HUES6 (cell line): ENCODE measurements around the gene WASHC4.
A peak's percentile ranks its signal among the peaks of the same experiment; 100 is the strongest.
"Not testable (repeated sequence)": the region's sequence is repeated elsewhere in the genome, so short reads cannot be mapped to it uniquely, and the experiment has no call there.

ENCODE experiments used
- H3K27ac ChIP-seq: 2 replicates; pipeline ENCODE4 v1.7.0; 2013; ENCODE audit warnings: low read depth, mild to moderate bottlenecking, low read length, inconsistent platforms
- H3K27me3 ChIP-seq: 2 replicates; pipeline ENCODE4 v1.6.1; 2013; ENCODE audit warnings: low read length; ENCODE audit not compliant: control insufficient read depth, insufficient read depth
- H3K36me3 ChIP-seq: 2 replicates; pipeline ENCODE4 v1.6.1; 2013; ENCODE audit warnings: low read length; ENCODE audit not compliant: control insufficient read depth, insufficient read depth
- H3K4me1 ChIP-seq: 2 replicates; pipeline ENCODE4 v1.6.1; 2013; ENCODE audit warnings: low read length; ENCODE audit not compliant: control insufficient read depth, insufficient read depth
- H3K4me3 ChIP-seq: 2 replicates; pipeline ENCODE4 v1.5.1; 2013; ENCODE audit warnings: low read depth, low read length
- H3K9ac ChIP-seq: one replicate; pipeline ENCODE4 v1.6.1; 2013; ENCODE audit warnings: mild to moderate bottlenecking, low read length
- H3K9me3 ChIP-seq: 2 replicates; pipeline ENCODE4 v1.6.1; 2013; ENCODE audit warnings: low read depth, low read length; ENCODE audit not compliant: control insufficient read depth, insufficient read depth

WASHC4 gene

GRCh38 chr12:105095338-105095737 lies 12.2 kb upstream of the WASHC4 start:
- H3K36me3 ChIP-seq, H3K27me3 ChIP-seq: not testable (repeated sequence)

DNA sequence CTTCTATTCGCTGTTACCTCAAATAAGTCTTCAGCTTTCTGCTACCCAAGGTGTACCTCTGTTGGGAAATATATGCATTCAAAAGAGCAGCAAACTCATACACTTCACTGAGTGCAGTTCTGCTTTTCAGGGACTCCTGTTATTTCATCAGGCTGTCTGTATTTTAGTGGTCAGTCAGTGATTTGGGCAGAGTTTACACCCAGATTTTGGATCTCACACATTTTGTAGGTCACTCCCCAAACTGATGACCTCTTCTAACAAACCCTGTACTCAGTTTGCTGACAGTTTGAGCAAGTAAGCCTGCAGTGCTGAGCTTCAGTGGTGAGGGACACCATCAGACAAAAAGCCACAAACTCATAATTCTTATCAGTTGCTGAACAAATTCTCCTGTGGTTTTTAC lies 8.2 kb upstream of the WASHC4 start:
- Histone ChIP-seq H3K36me3 (no peaks in the 10 kb centered on the region), H3K27ac (no peak overlapping the region), H3K9me3 (peaks cover 25% of the 10 kb centered on the region), H3K27me3 (no peaks in the 10 kb centered on the region), H3K4me1 (0 out of 2 replicates have a peak, but pooled peaks cover 7% of the 10 kb centered on the region), H3K9ac (no peak overlapping the region), H3K4me3 (no peak overlapping the region)

More at GRCh38 chr12:105095338-105095737, 12.2 kb upstream of the WASHC4 start:
- not testable (repeated sequence) for H3K4me3 ChIP-seq, H3K9ac ChIP-seq, H3K27ac ChIP-seq
- peaks cover 23% of the 10 kb centered on the region for H3K4me1 ChIP-seq
- peaks cover 33% of the 10 kb centered on the region for H3K9me3 ChIP-seq

GRCh38 chr12:105100207-105100985 lies 7.1 kb upstream of the WASHC4 start:
- Histone ChIP-seq H3K9me3 (peaks cover 20% of the 10 kb centered on the region), H3K27ac (no peak overlapping the region), H3K9ac (no peak overlapping the region)

DNA sequence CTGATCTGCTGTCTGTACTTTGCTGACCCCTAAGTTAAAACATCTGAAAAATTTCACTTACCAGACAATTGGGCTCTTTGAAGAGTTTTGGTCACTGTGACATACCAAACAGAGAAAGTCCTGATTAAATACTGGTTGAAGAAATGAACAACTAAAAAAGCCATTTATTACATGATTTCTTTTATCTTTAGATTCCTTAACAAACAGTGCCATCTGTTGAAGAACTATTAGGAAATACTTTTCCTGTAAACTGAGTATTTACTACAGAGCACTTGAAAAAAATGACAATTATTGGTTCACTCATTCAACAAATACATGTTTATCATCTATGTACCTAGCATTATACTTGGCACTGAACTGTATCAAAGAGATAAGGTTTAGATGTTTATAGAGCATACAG lies 6.5 kb upstream of the WASHC4 start:
- Histone ChIP-seq H3K36me3 (no peaks in the 10 kb centered on the region), H3K4me1 (0 out of 2 replicates have a peak, but pooled peaks cover 7% of the 10 kb centered on the region), H3K9ac (no peak overlapping the region), H3K9me3 (peaks cover 16% of the 10 kb centered on the region), H3K27me3 (no peaks in the 10 kb centered on the region), H3K27ac (no peak overlapping the region), H3K4me3 (no peak overlapping the region)

More at GRCh38 chr12:105100207-105100985, 7.1 kb upstream of the WASHC4 start:
- H3K4me3 ChIP-seq: no peak overlapping the region
- 0 out of 2 replicates have a peak, but pooled peaks cover 7% of the 10 kb centered on the region for H3K4me1 ChIP-seq
- H3K36me3 ChIP-seq: no peaks in the 10 kb centered on the region
- H3K27me3 ChIP-seq: no peaks in the 10 kb centered on the region

DNA sequence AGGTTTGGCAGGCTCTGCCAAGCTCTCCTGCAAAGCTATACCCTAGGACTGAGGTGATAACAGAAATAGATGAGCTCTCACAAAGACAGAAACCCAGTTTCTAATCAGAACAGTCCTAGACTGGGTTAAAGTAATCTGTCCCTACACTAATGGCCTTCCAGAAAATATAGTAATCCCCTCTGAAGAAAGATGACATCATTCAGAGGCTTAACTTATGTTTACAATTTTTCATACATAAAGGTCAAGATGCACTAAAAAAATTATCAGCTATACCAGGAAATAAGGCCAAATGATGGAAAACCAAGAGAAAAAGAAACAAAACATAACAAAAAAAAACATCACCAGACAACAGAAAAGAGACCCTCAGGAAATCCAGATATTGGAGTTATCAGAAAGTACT lies 4.9 kb upstream of the WASHC4 start:
- Histone ChIP-seq H3K9ac (no peak overlapping the region), H3K27ac (no peak overlapping the region), H3K4me3 (no peak overlapping the region), H3K27me3 (no peaks in the 10 kb centered on the region), H3K9me3 (peaks cover 4% of the 10 kb centered on the region; the same call in 1 of the 2 replicates), H3K36me3 (no peaks in the 10 kb centered on the region), H3K4me1 (0 out of 2 replicates have a peak, but pooled peaks cover 7% of the 10 kb centered on the region)

- Histone ChIP-seq H3K36me3 (no peaks in the 10 kb centered on the region), H3K27ac (no peak overlapping the region), H3K27me3 (no peaks in the 10 kb centered on the region), H3K9me3 (peaks cover 4% of the 10 kb centered on the region; the same call in 1 of the 2 replicates), H3K4me3 (no peak overlapping the region), H3K9ac (no peak overlapping the region), H3K4me1 (peaks cover 14% of the 10 kb centered on the region)
Observed at GRCh38 chr12:105104762-105105161, 2.8 kb upstream of the WASHC4 start.

- Histone ChIP-seq H3K27me3 (no peaks in the 10 kb centered on the region), H3K27ac (no peak overlapping the region), H3K9ac (no peak overlapping the region), H3K36me3 (peaks cover 4% of the 10 kb centered on the region; the same call in 1 of the 2 replicates), H3K4me1 (peaks cover 19% of the 10 kb centered on the region), H3K9me3 (peaks cover 4% of the 10 kb centered on the region; the same call in 1 of the 2 replicates), H3K4me3 (peak overlapping the region; percentile 95)
Observed at GRCh38 chr12:105106621-105107020, 910 bp upstream of the WASHC4 start.

- Histone ChIP-seq H3K36me3 (peaks cover 9% of the 10 kb centered on the region), H3K9me3 (peaks cover 4% of the 10 kb centered on the region; the same call in 1 of the 2 replicates), H3K9ac (peak overlapping the region; percentile 94), H3K4me3 (peak overlapping the region; percentile 95), H3K4me1 (peaks cover 24% of the 10 kb centered on the region), H3K27ac (peak overlapping the region; percentile 45; the same call in 1 of the 2 replicates), H3K27me3 (no peaks in the 10 kb centered on the region)
Observed at GRCh38 chr12:105107171-105107493, 399 bp upstream of the WASHC4 start.

DNA sequence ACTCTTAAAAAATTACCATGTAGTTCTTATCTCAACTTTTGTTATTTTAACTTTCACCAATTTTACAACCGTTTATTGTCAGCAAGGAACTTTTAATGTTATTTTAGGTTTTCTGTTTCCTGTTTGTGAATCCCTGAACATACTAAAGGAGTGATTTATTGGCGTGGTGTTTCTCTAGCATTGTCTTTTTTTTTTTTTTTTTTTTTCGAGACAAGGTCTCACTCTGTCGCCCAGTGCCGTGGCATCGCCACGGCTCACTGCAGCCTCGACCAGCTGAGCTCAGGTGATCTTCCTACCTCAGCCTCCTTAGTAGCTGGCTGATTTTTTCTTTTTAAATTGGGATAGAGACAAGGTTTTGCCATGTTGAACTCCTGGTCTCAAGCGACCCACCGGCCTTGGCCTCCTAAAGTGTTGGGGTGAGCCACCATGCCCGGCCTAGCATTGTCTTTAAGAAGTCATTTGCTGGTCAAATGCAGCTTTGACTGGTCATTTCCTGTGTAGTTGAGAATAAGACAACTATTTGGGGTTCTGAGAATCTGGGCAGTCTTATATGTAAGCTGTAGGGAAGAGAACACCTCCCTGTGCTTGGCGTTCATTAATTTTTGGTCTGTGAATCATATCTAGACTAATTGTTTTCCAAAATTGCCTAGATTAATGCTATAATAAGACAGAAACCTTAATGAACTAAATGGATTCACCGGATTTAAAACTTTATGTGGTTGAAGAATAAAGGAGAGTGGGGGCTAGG lies 2.1 kb downstream of the WASHC4 start:
- peaks cover 29% of the 10 kb centered on the region for H3K4me1 ChIP-seq
- peak overlapping the region; percentile 83 for H3K27ac ChIP-seq
- peak overlapping the region; percentile 70 for H3K9ac ChIP-seq
- H3K36me3 ChIP-seq: peaks cover 33% of the 10 kb centered on the region
- peaks cover 3% of the 10 kb centered on the region; the same call in 1 of the 2 replicates for H3K9me3 ChIP-seq
- no peaks in the 10 kb centered on the region for H3K27me3 ChIP-seq
- H3K4me3 ChIP-seq: peak overlapping the region; percentile 95

GRCh38 chr12:105110851-105111250 lies 3.3 kb downstream of the WASHC4 start:
- Histone ChIP-seq H3K4me1 (peaks cover 29% of the 10 kb centered on the region), H3K27ac (no peak overlapping the region), H3K36me3 (peaks cover 45% of the 10 kb centered on the region), H3K9ac (no peak overlapping the region), H3K9me3 (no peaks in the 10 kb centered on the region), H3K27me3 (no peaks in the 10 kb centered on the region), H3K4me3 (peak overlapping the region; percentile 95)

GRCh38 chr12:105113094-105113493 lies 5.6 kb downstream of the WASHC4 start:
- H3K9me3 ChIP-seq: no peaks in the 10 kb centered on the region
- H3K36me3 ChIP-seq: peaks cover 67% of the 10 kb centered on the region
- H3K4me3 ChIP-seq: no peak overlapping the region
- H3K9ac ChIP-seq: no peak overlapping the region
- H3K4me1 ChIP-seq: peaks cover 29% of the 10 kb centered on the region
- H3K27ac ChIP-seq: no peak overlapping the region
- no peaks in the 10 kb centered on the region for H3K27me3 ChIP-seq
